Lung (tissue), 12 donors: ENCODE results near the gene WIPI1. TPM values are rescaled to one million over a fixed set of nuclear protein-coding genes. Genes with fewer than 3 reads are reported as not detected.

Source experiments
- ATAC-seq: fragments of 200-7000 bp; cut with Tn5 transposase; one replicate; pipeline ENCODE4 v1.9.1; 2020; ENCODE audit warnings: moderate number of reproducible peaks; ENCODE audit not compliant: insufficient read depth, low FRiP score
- DNase-seq, 3 donors: peaks; one replicate each; pipeline ENCODE4 v3.0.0-alpha.2; 2013 to 2017
- H3K27ac ChIP-seq, 2 donors: one replicate each; pipeline ENCODE4 v1.5.1; 2013; ENCODE audit warnings: mild to moderate bottlenecking in 2 of 2, moderate library complexity in 2 of 2, control low read depth in 1 of 2, inconsistent platforms in 1 of 2, low read depth in 1 of 2, low read length in 1 of 2
- H3K27me3 ChIP-seq, 3 donors: one replicate each; pipeline ENCODE4 v1.5.1; 2013; ENCODE audit warnings: low read length in 2 of 3; ENCODE audit not compliant: control insufficient read depth in 3 of 3, insufficient read depth in 3 of 3
- H3K36me3 ChIP-seq, 4 donors: one replicate each; pipeline ENCODE4 v1.5.1; 2013; ENCODE audit warnings: low read length in 4 of 4, mild to moderate bottlenecking in 1 of 4, moderate library complexity in 1 of 4; ENCODE audit not compliant: control insufficient read depth in 4 of 4, insufficient read depth in 4 of 4
- H3K4me1 ChIP-seq, 5 donors: one replicate each; pipeline ENCODE4 v1.5.1; 2013; ENCODE audit warnings: low read length in 5 of 5, mild to moderate bottlenecking in 2 of 5, moderate library complexity in 1 of 5; ENCODE audit not compliant: control insufficient read depth in 5 of 5, insufficient read depth in 5 of 5
- H3K4me3 ChIP-seq: one replicate; pipeline ENCODE4 v1.5.1; 2013; ENCODE audit warnings: mild to moderate bottlenecking, control low read depth, moderate library complexity
- H3K9ac ChIP-seq, 2 donors: one replicate each; pipeline ENCODE4 v1.5.1; 2013; ENCODE audit warnings: low read length in 2 of 2, control low read depth in 1 of 2; ENCODE audit not compliant: insufficient read depth in 1 of 2
- H3K9me3 ChIP-seq, 4 donors: one replicate each; pipeline ENCODE4 v1.5.1; 2013; ENCODE audit warnings: low read length in 3 of 4, mild to moderate bottlenecking in 1 of 4, moderate library complexity in 1 of 4; ENCODE audit not compliant: control insufficient read depth in 4 of 4, insufficient read depth in 3 of 4
- CTCF ChIP-seq: IDR thresholded peaks from 2 replicates; pipeline ENCODE4 v1.5.1; 2012; ENCODE audit warnings: mild to moderate bottlenecking; ENCODE audit errors: control extremely low read depth, extremely low read depth
- WGBS, 2 donors: extraction: QIAGEN DNeasy Blood & Tissue Kit; methylation state at CpG; one replicate each; pipeline ENCODE4 v1.1.7; 2013; 5-methylcytosine and 5-hydroxymethylcytosine counted together
- polyA plus RNA-seq, 2 donors: library from polyadenylated mRNA; stranded (reverse); fragments of 200-250 nt; gene quantifications; one replicate each; pipeline ENCODE4 v1.2.1, GENCODE V29; 2013
- total RNA-seq, 2 donors: library from RNA; depleted of rRNA in 1 of 2; stranded (reverse); fragments of >200 nt in 1 of 2; gene quantifications; one replicate each; pipeline ENCODE4 v1.2.1, GENCODE V29; 2014 to 2021
- donor health status: control.
- donor health status: control.
- donor health status: Bipolar disorder and iron deficiency.
- donor health status: healthy.
- donor health status: DM: yes; HTN: yes; CAD: no.

The WIPI1 gene
- total and polyA plus RNA-seq, 4 donors: 30.4 to 58.5 (median 41.8) TPM

GRCh38 chr17:68390888-68391545 lies 66.3 kb downstream of the WIPI1 start:
- no peak overlapping the region for H3K4me3 ChIP-seq
- H3K27me3 ChIP-seq: no peaks in the 10 kb centered on the region
- H3K4me1 ChIP-seq: peaks cover 0 to 15% (median 3%) of the 10 kb centered on the region in 5 donors
- H3K9me3 ChIP-seq: peaks cover 0 to 4% (median 0%) of the 10 kb centered on the region in 4 donors
- TF ChIP-seq CTCF: no peak
- no peak for ATAC-seq
- 83 to 86% methylated on average over 11 of the region's 11 CpGs for WGBS, 2 donors
- H3K27ac ChIP-seq: peak overlapping the region in 1 of 2 donors; percentile 2
- no peak for DNase-seq
- no peak overlapping the region for H3K9ac ChIP-seq
- no peaks in the 10 kb centered on the region for H3K36me3 ChIP-seq

GRCh38 chr17:68389041-68389440 lies 68.3 kb downstream of the WIPI1 start:
- no peak for TF ChIP-seq CTCF
- DNase-seq (no peak), ATAC-seq (no peak)
- H3K27ac ChIP-seq: no peak overlapping the region
- no peak overlapping the region for H3K4me3 ChIP-seq
- H3K4me1 ChIP-seq: peaks cover 0 to 26% (median 6%) of the 10 kb centered on the region in 5 donors
- no peaks in the 10 kb centered on the region for H3K36me3 ChIP-seq
- WGBS, 2 donors: 79 to 96% methylated on average over 6 to 7 of the region's 7 CpGs
- H3K9me3 ChIP-seq: no peaks in the 10 kb centered on the region
- H3K9ac ChIP-seq: no peak overlapping the region
- H3K27me3 ChIP-seq: no peaks in the 10 kb centered on the region

GRCh38 chr17:68387435-68388218 lies 69.7 kb downstream of the WIPI1 start:
- 94 to 96% methylated on average over 6 of the region's 6 CpGs for WGBS, 2 donors
- H3K27ac ChIP-seq: no peak overlapping the region
- peaks cover 0 to 37% (median 10%) of the 10 kb centered on the region in 5 donors for H3K4me1 ChIP-seq
- H3K4me3 ChIP-seq: no peak overlapping the region
- H3K9me3 ChIP-seq: no peaks in the 10 kb centered on the region
- no peaks in the 10 kb centered on the region for H3K36me3 ChIP-seq
- DNase-seq: no peak
- no peaks in the 10 kb centered on the region for H3K27me3 ChIP-seq
- TF ChIP-seq CTCF: no peak
- no peak overlapping the region for H3K9ac ChIP-seq
- no peak for ATAC-seq
